K562 (cell line): ENCODE data around the gene TMX1. TPM values are rescaled to one million over a fixed set of nuclear protein-coding genes. Genes with fewer than 3 reads are reported as not detected.

Source experiments
- BCLAF1 ChIP-seq, 2 experiments: fragments of 450-650 bp in 1 of 2; IDR thresholded peaks; 2 replicates each; pipeline ENCODE4 v1.6.1; 2011 to 2017; ENCODE audit warnings: low read depth in 2 of 2, antibody characterized with exemption in 1 of 2, borderline replicate concordance in 1 of 2, low read length in 1 of 2, mild to moderate bottlenecking in 1 of 2, mixed read lengths in 1 of 2; ENCODE audit not compliant: control insufficient read depth in 1 of 2
- CTCF ChIP-seq, 3 experiments: IDR thresholded peaks in 2 of 3; conservative IDR thresholded peaks in 1 of 3; 2 replicates each; pipeline ENCODE4 v1.5.1; 2011 to 2012; ENCODE audit warnings: low read length in 3 of 3, mild to moderate bottlenecking in 3 of 3, control low read depth in 2 of 3, improper control_type of control experiment in 1 of 3, inconsistent platforms in 1 of 3, low read depth in 1 of 3, mixed read lengths in 1 of 3, moderate library complexity in 1 of 3; ENCODE audit not compliant: insufficient read depth in 2 of 3
- HDGF ChIP-seq: fragments of 450-650 bp; IDR thresholded peaks from 2 replicates; pipeline ENCODE4 v1.6.1; 2016
- KLF1 ChIP-seq: fragments of 450-650 bp; IDR thresholded peaks from 2 replicates; pipeline ENCODE4 v1.6.1; 2016; ENCODE audit warnings: missing genetic modification characterization, missing compliant biosample characterization
- MTA2 ChIP-seq: fragments of 450-650 bp; IDR thresholded peaks from 2 replicates; pipeline ENCODE4 v1.6.1; 2016; ENCODE audit warnings: low read depth
- PBX2 ChIP-seq, 2 experiments: IDR thresholded peaks in 1 of 2; conservative IDR thresholded peaks in 1 of 2; 2 replicates each; pipeline ENCODE4 v1.6.1; 2016; ENCODE audit warnings: low read depth in 2 of 2, mild to moderate bottlenecking in 1 of 2, missing compliant biosample characterization in 1 of 2, missing genetic modification characterization in 1 of 2, moderate library complexity in 1 of 2
- PRDM10 ChIP-seq: fragments of 450-650 bp; IDR thresholded peaks from 2 replicates; pipeline ENCODE4 v1.6.1; 2018; ENCODE audit not compliant: partially characterized antibody
- RBM17 ChIP-seq: fragments of 200-400 bp; formaldehyde crosslinking; IDR thresholded peaks from 2 replicates; pipeline ENCODE4 v1.6.1; 2017; ENCODE audit warnings: low read depth, mild to moderate bottlenecking, low read length, borderline replicate concordance
- ZBTB9 ChIP-seq: fragments of 450-650 bp; formaldehyde crosslinking; IDR thresholded peaks from 2 replicates; pipeline ENCODE4 v1.4.0; 2020; ENCODE audit warnings: mild to moderate bottlenecking, moderate library complexity
- ZC3H8 ChIP-seq: fragments of 450-650 bp; IDR thresholded peaks from 2 replicates; pipeline ENCODE4 v1.6.1; 2017
- polyA plus RNA-seq, 8 experiments: library from polyadenylated mRNA; depleted of rRNA in 4 of 8; stranded (reverse) in 5 of 8; unstranded in 3 of 8; fragments of >200 nt; fragmentation: Nextera tagmentation in 2 of 8; fragmentation: Illumina TruSeq in 1 of 8; extraction: Ambion mirVana in 2 of 8; extraction: Trizol in 1 of 8; gene quantifications; 2 replicates each; pipeline versions ENCODE4 v1.2.1 to v1.2.3, GENCODE V29; 2011 to 2014; ENCODE audit warnings: inconsistent platforms in 1 of 8, missing spikeins in 1 of 8
- total RNA-seq, 7 experiments: library from RNA; depleted of rRNA in 6 of 7; stranded (reverse); fragments of >200 nt in 6 of 7; fragmentation: Illumina TruSeq in 2 of 7; extraction: Trizol in 2 of 7; gene quantifications; 2 replicates each; pipeline versions ENCODE4 v1.2.1 to v1.2.3, GENCODE V29; 2011 to 2021; ENCODE audit warnings: low replicate concordance in 1 of 7

TMX1 gene
- total and polyA plus RNA-seq, 9 of the 15 experiments (the other 6 are each of a cell fraction or from before 2014, with no cell fraction given): 19.5 to 101 (median 34.7) TPM

GRCh38 chr14:51219473-51220448, 20.3 kb upstream of the TMX1 start (continued):
- no peak for TF ChIP-seq PBX2 (CRISPR knock-in tag; IDR thresholded peaks at IDR 0.05; ENCODE audit: low read depth)
- peak; percentile 37; the same call in 1 of the 2 replicates for TF ChIP-seq PBX2 (tag; conservative IDR thresholded peaks at IDR 0.05; ENCODE audit: low read depth)
- no peak for TF ChIP-seq MTA2
- TF ChIP-seq KLF1 (tag): no peak
- peak in 2 of 3 experiments; percentile 13 to 51; a peak in 3 of 6 replicates for TF ChIP-seq CTCF (IDR thresholded peaks at IDR 0.05 in 2 of 3, conservative IDR thresholded peaks at IDR 0.05 in 1 of 3; ENCODE audit: insufficient read depth in 2 of 3, low read depth in 1 of 3, low read length in 3 of 3)
- no peak for TF ChIP-seq HDGF
- no peak for TF ChIP-seq PRDM10
- no peak for TF ChIP-seq RBM17
- TF ChIP-seq ZBTB9 (CRISPR knock-in tag): no peak
- TF ChIP-seq BCLAF1 (IDR thresholded peaks at IDR 0.05; ENCODE audit: borderline replicate concordance in 1 of 2, control insufficient read depth in 1 of 2, low read depth in 2 of 2, low read length in 1 of 2): no peak
- TF ChIP-seq ZC3H8: no peak
